ENCODE data around the gene NDUFB10. TPM values are rescaled to one million over a fixed set of nuclear protein-coding genes. Genes with fewer than 3 reads are reported as not detected.

Gene NDUFB10
- total RNA-seq, 2 experiments from 2014 or later, result 40.7 to 41.1 TPM

- Mint-ChIP-seq H3K27me3 (no peaks in the 10 kb centered on the region), H3K9me3 (no peaks in the 10 kb centered on the region), H3K4me1 (ENCODE audit: low read depth) (peaks cover 6% of the 10 kb centered on the region), H3K4me3 (no peak overlapping the region), H3K27ac (no peak overlapping the region), H3K36me3 (ENCODE audit: low read depth) (peaks cover 38% of the 10 kb centered on the region)
- no peak overlapping the region for H3K4me3 ChIP-seq (ENCODE audit: low read length)
- H3K9me3 ChIP-seq (ENCODE audit: control insufficient read depth in 1 of 2, insufficient read depth in 1 of 2, low read length in 2 of 2), result no peaks in the 10 kb centered on the region
- ATAC-seq (ENCODE audit: poor library complexity), result no peak
- CTCF ChIA-PET, result no interaction called here
- TF ChIP-seq, protein P1, sequence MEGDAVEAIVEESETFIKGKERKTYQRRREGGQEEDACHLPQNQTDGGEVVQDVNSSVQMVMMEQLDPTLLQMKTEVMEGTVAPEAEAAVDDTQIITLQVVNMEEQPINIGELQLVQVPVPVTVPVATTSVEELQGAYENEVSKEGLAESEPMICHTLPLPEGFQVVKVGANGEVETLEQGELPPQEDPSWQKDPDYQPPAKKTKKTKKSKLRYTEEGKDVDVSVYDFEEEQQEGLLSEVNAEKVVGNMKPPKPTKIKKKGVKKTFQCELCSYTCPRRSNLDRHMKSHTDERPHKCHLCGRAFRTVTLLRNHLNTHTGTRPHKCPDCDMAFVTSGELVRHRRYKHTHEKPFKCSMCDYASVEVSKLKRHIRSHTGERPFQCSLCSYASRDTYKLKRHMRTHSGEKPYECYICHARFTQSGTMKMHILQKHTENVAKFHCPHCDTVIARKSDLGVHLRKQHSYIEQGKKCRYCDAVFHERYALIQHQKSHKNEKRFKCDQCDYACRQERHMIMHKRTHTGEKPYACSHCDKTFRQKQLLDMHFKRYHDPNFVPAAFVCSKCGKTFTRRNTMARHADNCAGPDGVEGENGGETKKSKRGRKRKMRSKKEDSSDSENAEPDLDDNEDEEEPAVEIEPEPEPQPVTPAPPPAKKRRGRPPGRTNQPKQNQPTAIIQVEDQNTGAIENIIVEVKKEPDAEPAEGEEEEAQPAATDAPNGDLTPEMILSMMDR (IDR thresholded peaks at IDR 0.05), result no peak
- peaks cover 64% of the 10 kb centered on the region for H3K36me3 ChIP-seq (ENCODE audit: insufficient read depth, low read length)
- H3K4me1 ChIP-seq (ENCODE audit: insufficient read depth, low read length), result peaks cover 27% of the 10 kb centered on the region
- intact Hi-C loops (cut with DNase I, micrococcal nuclease), result no loop called here
- H3K27me3 ChIP-seq (ENCODE audit: control insufficient read depth in 1 of 2, insufficient read depth in 2 of 2, low read length in 2 of 2), result no peaks in the 10 kb centered on the region
- no peak overlapping the region for H3K27ac ChIP-seq (ENCODE audit: low read depth in 1 of 2, low read length in 2 of 2)
- no peak for DNase-seq
- POLR2A ChIA-PET, result no interaction called here
These were observed 41.7 kb downstream of the NDUFB10 start for GRCh38 chr16:2001035-2001434.

GRCh38 chr16:2001456-2002355 lies 42.4 kb downstream of the NDUFB10 start:
- ChIA-PET CTCF (no interaction called here), POLR2A (no interaction called here)
- H3K27me3 Mint-ChIP-seq, result no peaks in the 10 kb centered on the region
- Histone ChIP-seq H3K27ac (ENCODE audit: low read depth in 1 of 2, low read length in 2 of 2) (no peak overlapping the region), H3K27me3 (ENCODE audit: control insufficient read depth in 1 of 2, insufficient read depth in 2 of 2, low read length in 2 of 2) (no peaks in the 10 kb centered on the region), H3K9me3 (ENCODE audit: control insufficient read depth in 1 of 2, insufficient read depth in 1 of 2, low read length in 2 of 2) (no peaks in the 10 kb centered on the region), H3K36me3 (ENCODE audit: insufficient read depth, low read length) (peaks cover 64% of the 10 kb centered on the region), H3K4me3 (ENCODE audit: low read length) (no peak overlapping the region), H3K4me1 (ENCODE audit: insufficient read depth, low read length) (peaks cover 34% of the 10 kb centered on the region)
- no peak for DNase-seq
- no peak overlapping the region for H3K4me3 Mint-ChIP-seq
- TF ChIP-seq, protein P1 (IDR thresholded peaks at IDR 0.05), result no peak
- no peak for ATAC-seq (ENCODE audit: poor library complexity)
- H3K9me3 Mint-ChIP-seq, result no peaks in the 10 kb centered on the region
- H3K27ac Mint-ChIP-seq, result no peak overlapping the region
- peaks cover 12% of the 10 kb centered on the region for H3K4me1 Mint-ChIP-seq (ENCODE audit: low read depth)
- peaks cover 38% of the 10 kb centered on the region for H3K36me3 Mint-ChIP-seq (ENCODE audit: low read depth)
- intact Hi-C loops (cut with DNase I, micrococcal nuclease), result no loop called here

GRCh38 chr16:2002406-2003230 lies 43.3 kb downstream of the NDUFB10 start:
- H3K4me3 Mint-ChIP-seq, result no peak overlapping the region
- POLR2A ChIA-PET, result interaction anchor here (1.8 to 2.0 kb wide), 2 partner anchors 38 to 153 kb away, joined by 8 to 11 read pairs; partner anchors contain the start of genes RPS2 and TRAF7
- no peak overlapping the region for H3K27ac Mint-ChIP-seq
- peaks cover 33% of the 10 kb centered on the region for H3K36me3 Mint-ChIP-seq (ENCODE audit: low read depth)
- no peak overlapping the region for H3K4me3 ChIP-seq (ENCODE audit: low read length)
- no peaks in the 10 kb centered on the region for H3K27me3 ChIP-seq (ENCODE audit: control insufficient read depth in 1 of 2, insufficient read depth in 2 of 2, low read length in 2 of 2)
- H3K27me3 Mint-ChIP-seq, result no peaks in the 10 kb centered on the region
- ATAC-seq (ENCODE audit: poor library complexity) (no peak), DNase-seq (peak in 1 of 14 experiments; percentile 1)
- TF ChIP-seq, protein P1 (IDR thresholded peaks at IDR 0.05), result no peak
- intact Hi-C loops (cut with DNase I, micrococcal nuclease), result no loop called here
- no peaks in the 10 kb centered on the region for H3K9me3 Mint-ChIP-seq
- CTCF ChIA-PET, result interaction anchor here (0.9 to 1.6 kb wide), 3 partner anchors 14 to 176 kb away, joined by 3 to 10 read pairs (median 5); partner anchors contain the start of genes FAHD1 and NDUFB10
- H3K27ac ChIP-seq (ENCODE audit: low read depth in 1 of 2, low read length in 2 of 2), result no peak overlapping the region
- H3K36me3 ChIP-seq (ENCODE audit: insufficient read depth, low read length), result peaks cover 64% of the 10 kb centered on the region
- H3K4me1 ChIP-seq (ENCODE audit: insufficient read depth, low read length), result peaks cover 43% of the 10 kb centered on the region
- peaks cover 19% of the 10 kb centered on the region for H3K4me1 Mint-ChIP-seq (ENCODE audit: low read depth)
- H3K9me3 ChIP-seq (ENCODE audit: control insufficient read depth in 1 of 2, insufficient read depth in 1 of 2, low read length in 2 of 2), result no peaks in the 10 kb centered on the region

All from CD4-positive, alpha-beta T cell (primary cell).